Activated T-helper 9 cell treated with anti-CD3 and anti-CD28 coated beads, Interleukin-2, amount 50 U/mL, for 16 hours (primary cell): ENCODE measurements around the gene PALD1.

Experiments used
- DNase-seq: peaks from one replicate; pipeline ENCODE4 v3.0.0-alpha.2; 2020; ENCODE audit warnings: low read depth

Gene PALD1

GRCh38 chr10:70458329-70459060 is 20.1 kb upstream of the PALD1 start:
- peak; percentile 31 for DNase-seq

GRCh38 chr10:70459061-70459773 is 19.4 kb upstream of the PALD1 start:
- DNase-seq: no peak

GRCh38 chr10:70459774-70460490 is 18.6 kb upstream of the PALD1 start:
- no peak for DNase-seq

- no peak for DNase-seq
Observed at GRCh38 chr10:70461397-70462348, 16.9 kb upstream of the PALD1 start.

GRCh38 chr10:70462349-70462984 is 16.1 kb upstream of the PALD1 start:
- DNase-seq: no peak

- no peak for DNase-seq
Observed at GRCh38 chr10:70465278-70465677, 13.3 kb upstream of the PALD1 start.

- no peak for DNase-seq
Observed at GRCh38 chr10:70465832-70466231, 12.7 kb upstream of the PALD1 start.

- no peak for DNase-seq
Observed at GRCh38 chr10:70466951-70467350, 11.6 kb upstream of the PALD1 start.

- DNase-seq: no peak
Observed at GRCh38 chr10:70472799-70473454, 5.6 kb upstream of the PALD1 start.

- no peak for DNase-seq
Observed at GRCh38 chr10:70474780-70475179, 3.8 kb upstream of the PALD1 start.

- DNase-seq: no peak
Observed at GRCh38 chr10:70475661-70476060, 2.9 kb upstream of the PALD1 start.

- DNase-seq: no peak
Observed at GRCh38 chr10:70476249-70477035, 2.1 kb upstream of the PALD1 start.

- peak; percentile 70 for DNase-seq
Observed at GRCh38 chr10:70477661-70478162, 855 bp upstream of the PALD1 start.

- no peak for DNase-seq
Observed at GRCh38 chr10:70479165-70479581, 606 bp downstream of the PALD1 start.

- DNase-seq: no peak
Observed at GRCh38 chr10:70479626-70480238, 1.2 kb downstream of the PALD1 start.

- no peak for DNase-seq
Observed at GRCh38 chr10:70480239-70480861, 1.8 kb downstream of the PALD1 start.

GRCh38 chr10:70481105-70481504 is 2.5 kb downstream of the PALD1 start:
- no peak for DNase-seq

- no peak for DNase-seq
Observed at GRCh38 chr10:70481831-70482530, 3.4 kb downstream of the PALD1 start.
